ENCODE results near the gene ZNF827.

GRCh38 chr4:145939441-145939750, 773 bp upstream of the ZNF827 start:
- TF ChIP-seq, protein P1, sequence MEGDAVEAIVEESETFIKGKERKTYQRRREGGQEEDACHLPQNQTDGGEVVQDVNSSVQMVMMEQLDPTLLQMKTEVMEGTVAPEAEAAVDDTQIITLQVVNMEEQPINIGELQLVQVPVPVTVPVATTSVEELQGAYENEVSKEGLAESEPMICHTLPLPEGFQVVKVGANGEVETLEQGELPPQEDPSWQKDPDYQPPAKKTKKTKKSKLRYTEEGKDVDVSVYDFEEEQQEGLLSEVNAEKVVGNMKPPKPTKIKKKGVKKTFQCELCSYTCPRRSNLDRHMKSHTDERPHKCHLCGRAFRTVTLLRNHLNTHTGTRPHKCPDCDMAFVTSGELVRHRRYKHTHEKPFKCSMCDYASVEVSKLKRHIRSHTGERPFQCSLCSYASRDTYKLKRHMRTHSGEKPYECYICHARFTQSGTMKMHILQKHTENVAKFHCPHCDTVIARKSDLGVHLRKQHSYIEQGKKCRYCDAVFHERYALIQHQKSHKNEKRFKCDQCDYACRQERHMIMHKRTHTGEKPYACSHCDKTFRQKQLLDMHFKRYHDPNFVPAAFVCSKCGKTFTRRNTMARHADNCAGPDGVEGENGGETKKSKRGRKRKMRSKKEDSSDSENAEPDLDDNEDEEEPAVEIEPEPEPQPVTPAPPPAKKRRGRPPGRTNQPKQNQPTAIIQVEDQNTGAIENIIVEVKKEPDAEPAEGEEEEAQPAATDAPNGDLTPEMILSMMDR (IDR thresholded peaks at IDR 0.05 in 8 of 11, conservative IDR thresholded peaks at IDR 0.05 in 3 of 11) = no peak
- TF ChIP-seq POLR2A (IDR thresholded peaks at IDR 0.05) (no peak), POLR2AphosphoS5 (IDR thresholded peaks at IDR 0.05) (no peak)

Data from spleen (tissue), 7 donors.